ENCODE results near the gene ZNF827. TPM values are rescaled to one million over a fixed set of nuclear protein-coding genes. Genes with fewer than 3 reads are reported as not detected.

ZNF827 gene
- total RNA-seq, 4 donors from 2014 or later = 3.0 to 11.0 (median 8.8) TPM

- Histone ChIP-seq H3K27me3 (no peaks in the 10 kb centered on the region), H3K27ac (peak overlapping the region; percentile 93), H3K4me3 (peak overlapping the region; percentile 89), H3K4me1 (peaks cover 9% of the 10 kb centered on the region), H3K36me3 (no peaks in the 10 kb centered on the region), H3K9me3 (no peaks in the 10 kb centered on the region)
- WGBS = 2% methylated on average over 32 of the region's 70 CpGs
- peak in 1 of 2 donors; percentile 23 for TF ChIP-seq CTCF (IDR thresholded peaks at IDR 0.05)
- TF ChIP-seq POLR2A (IDR thresholded peaks at IDR 0.05) = no peak
- TF ChIP-seq EP300 (IDR thresholded peaks at IDR 0.05) = no peak
- no peak for TF ChIP-seq POLR2AphosphoS5 (IDR thresholded peaks at IDR 0.05)
- DNase-seq (ENCODE audit: low spot score in 2 of 2) = peak; percentile 78 to 84
Observed at GRCh38 chr4:145936142-145936996, 2.3 kb downstream of the ZNF827 start.

GRCh38 chr4:145935253-145936141 is 3.1 kb downstream of the ZNF827 start:
- no peak for TF ChIP-seq EP300 (IDR thresholded peaks at IDR 0.05)
- TF ChIP-seq POLR2A (IDR thresholded peaks at IDR 0.05) = no peak
- no peak for TF ChIP-seq CTCF (IDR thresholded peaks at IDR 0.05)
- TF ChIP-seq POLR2AphosphoS5 (IDR thresholded peaks at IDR 0.05) = no peak
- peak overlapping the region; percentile 89 for H3K4me3 ChIP-seq
- no peaks in the 10 kb centered on the region for H3K27me3 ChIP-seq
- H3K36me3 ChIP-seq = no peaks in the 10 kb centered on the region
- 32% methylated on average over 18 of the region's 18 CpGs for WGBS
- no peaks in the 10 kb centered on the region for H3K9me3 ChIP-seq
- peak overlapping the region; percentile 93 for H3K27ac ChIP-seq
- H3K4me1 ChIP-seq = peaks cover 9% of the 10 kb centered on the region
- DNase-seq (ENCODE audit: low spot score in 2 of 2) = no peak

GRCh38 chr4:145934434-145935047 is 4.1 kb downstream of the ZNF827 start:
- TF ChIP-seq CTCF (IDR thresholded peaks at IDR 0.05) (no peak), POLR2AphosphoS5 (IDR thresholded peaks at IDR 0.05) (no peak), EP300 (IDR thresholded peaks at IDR 0.05) (no peak), POLR2A (IDR thresholded peaks at IDR 0.05) (no peak)
- no peak overlapping the region for H3K27ac ChIP-seq
- 82% methylated on average over 3 of the region's 3 CpGs for WGBS
- H3K27me3 ChIP-seq = no peaks in the 10 kb centered on the region
- DNase-seq (ENCODE audit: low spot score in 2 of 2) = no peak
- peaks cover 9% of the 10 kb centered on the region for H3K4me1 ChIP-seq
- H3K9me3 ChIP-seq = no peaks in the 10 kb centered on the region
- no peak overlapping the region for H3K4me3 ChIP-seq
- no peaks in the 10 kb centered on the region for H3K36me3 ChIP-seq

- no peaks in the 10 kb centered on the region for H3K27me3 ChIP-seq
- TF ChIP-seq POLR2A (IDR thresholded peaks at IDR 0.05) (no peak), EP300 (IDR thresholded peaks at IDR 0.05) (no peak), POLR2AphosphoS5 (IDR thresholded peaks at IDR 0.05) (no peak), CTCF (IDR thresholded peaks at IDR 0.05) (no peak)
- H3K4me1 ChIP-seq = peaks cover 9% of the 10 kb centered on the region
- WGBS = 80% methylated on average over 2 of the region's 2 CpGs
- H3K36me3 ChIP-seq = no peaks in the 10 kb centered on the region
- H3K4me3 ChIP-seq = no peak overlapping the region
- H3K9me3 ChIP-seq = no peaks in the 10 kb centered on the region
- H3K27ac ChIP-seq = no peak overlapping the region
- no peak for DNase-seq (ENCODE audit: low spot score in 2 of 2)
Observed at GRCh38 chr4:145933134-145933533, 5.5 kb downstream of the ZNF827 start.
